ENCODE measurements around the gene ADRA2C. TPM values are rescaled to one million over a fixed set of nuclear protein-coding genes. Genes with fewer than 3 reads are reported as not detected.

ADRA2C gene
- total RNA-seq, 1 donor from 2014 or later = 0.32 TPM

GRCh38 chr4:3777033-3777390 lies 10.8 kb downstream of the ADRA2C start:
- H3K9me3 Mint-ChIP-seq (ENCODE audit: unreplicated experiment) = peaks cover 3% of the 10 kb centered on the region
- H3K36me3 Mint-ChIP-seq (ENCODE audit: unreplicated experiment) = no peaks in the 10 kb centered on the region
- no peak overlapping the region for H3K4me3 Mint-ChIP-seq (ENCODE audit: unreplicated experiment)
- peaks cover 14% of the 10 kb centered on the region for H3K27me3 Mint-ChIP-seq (ENCODE audit: unreplicated experiment)
- DNase-seq (ENCODE audit: extremely low spot score, unreplicated experiment) = no peak
- TF ChIP-seq CTCF (IDR thresholded peaks at IDR 0.05) = no peak
- H3K27ac Mint-ChIP-seq (ENCODE audit: unreplicated experiment) = no peak overlapping the region
- no peaks in the 10 kb centered on the region for H3K4me1 Mint-ChIP-seq (ENCODE audit: unreplicated experiment)

GRCh38 chr4:3777669-3778068 lies 11.5 kb downstream of the ADRA2C start:
- no peak for TF ChIP-seq CTCF (IDR thresholded peaks at IDR 0.05)
- DNase-seq (ENCODE audit: extremely low spot score, unreplicated experiment) = no peak
- Mint-ChIP-seq H3K4me1 (ENCODE audit: unreplicated experiment) (no peaks in the 10 kb centered on the region), H3K36me3 (ENCODE audit: unreplicated experiment) (no peaks in the 10 kb centered on the region), H3K27ac (ENCODE audit: unreplicated experiment) (no peak overlapping the region), H3K27me3 (ENCODE audit: unreplicated experiment) (peaks cover 14% of the 10 kb centered on the region), H3K4me3 (ENCODE audit: unreplicated experiment) (no peak overlapping the region), H3K9me3 (ENCODE audit: unreplicated experiment) (peaks cover 3% of the 10 kb centered on the region)

GRCh38 chr4:3779509-3779908 lies 13.3 kb downstream of the ADRA2C start:
- Mint-ChIP-seq H3K9me3 (ENCODE audit: unreplicated experiment) (peaks cover 3% of the 10 kb centered on the region), H3K27me3 (ENCODE audit: unreplicated experiment) (peaks cover 8% of the 10 kb centered on the region), H3K27ac (ENCODE audit: unreplicated experiment) (no peak overlapping the region), H3K36me3 (ENCODE audit: unreplicated experiment) (no peaks in the 10 kb centered on the region), H3K4me3 (ENCODE audit: unreplicated experiment) (no peak overlapping the region), H3K4me1 (ENCODE audit: unreplicated experiment) (no peaks in the 10 kb centered on the region)
- no peak for DNase-seq (ENCODE audit: extremely low spot score, unreplicated experiment)
- no peak for TF ChIP-seq CTCF (IDR thresholded peaks at IDR 0.05)

- H3K4me1 Mint-ChIP-seq (ENCODE audit: unreplicated experiment) = no peaks in the 10 kb centered on the region
- no peaks in the 10 kb centered on the region for H3K27me3 Mint-ChIP-seq (ENCODE audit: unreplicated experiment)
- H3K36me3 Mint-ChIP-seq (ENCODE audit: unreplicated experiment) = no peaks in the 10 kb centered on the region
- TF ChIP-seq CTCF (IDR thresholded peaks at IDR 0.05) = no peak
- H3K9me3 Mint-ChIP-seq (ENCODE audit: unreplicated experiment) = peaks cover 3% of the 10 kb centered on the region
- no peak overlapping the region for H3K4me3 Mint-ChIP-seq (ENCODE audit: unreplicated experiment)
- H3K27ac Mint-ChIP-seq (ENCODE audit: unreplicated experiment) = no peak overlapping the region
- DNase-seq (ENCODE audit: extremely low spot score, unreplicated experiment) = no peak
Observed at GRCh38 chr4:3780347-3781171, 14.4 kb downstream of the ADRA2C start.

GRCh38 chr4:3781193-3781886 lies 15.2 kb downstream of the ADRA2C start:
- H3K27me3 Mint-ChIP-seq (ENCODE audit: unreplicated experiment) = no peaks in the 10 kb centered on the region
- TF ChIP-seq CTCF (IDR thresholded peaks at IDR 0.05) = no peak
- DNase-seq (ENCODE audit: extremely low spot score, unreplicated experiment) = no peak
- no peaks in the 10 kb centered on the region for H3K36me3 Mint-ChIP-seq (ENCODE audit: unreplicated experiment)
- no peak overlapping the region for H3K27ac Mint-ChIP-seq (ENCODE audit: unreplicated experiment)
- no peaks in the 10 kb centered on the region for H3K4me1 Mint-ChIP-seq (ENCODE audit: unreplicated experiment)
- H3K4me3 Mint-ChIP-seq (ENCODE audit: unreplicated experiment) = no peak overlapping the region
- peaks cover 3% of the 10 kb centered on the region for H3K9me3 Mint-ChIP-seq (ENCODE audit: unreplicated experiment)

Measured in osteocyte (in vitro differentiated cells).